OCI-LY7 (cell line): ENCODE data around the gene IRX2. TPM values are rescaled to one million over a fixed set of nuclear protein-coding genes. Genes with fewer than 3 reads are reported as not detected.

ENCODE experiments used
- BruUV-seq: library from RNA; stranded (reverse); fragments of 400-500 nt; replicated peaks from 2 replicates; lab custom pipeline; 2021; lab: Mats Ljungman, UMichigan
- CTCF ChIA-PET: fragments of 300-600 bp; sonication (Branson Sonifier 250); formaldehyde crosslinking; loops from one replicate; lab custom pipeline; 2022; ENCODE audit warnings: antibody characterized with exemption; ENCODE audit not compliant: unreplicated experiment; lab: Charles Lee
- POLR2A ChIA-PET: fragments of 300-600 bp; sonication (Branson Sonifier 250); formaldehyde crosslinking; loops from one replicate; lab custom pipeline; 2022; ENCODE audit warnings: antibody characterized with exemption; lab: Charles Lee
- DNase-seq: peaks from one replicate; pipeline ENCODE4 v3.0.0-alpha.2; 2015; ENCODE audit warnings: low spot score
- H2AFZ ChIP-seq: fragments of 200-600 bp; sonication (generic), shearing (Covaris generic); 2 replicates; pipeline ENCODE4 v1.6.1; 2014; ENCODE audit warnings: mild to moderate bottlenecking, antibody characterized with exemption, low read length, moderate library complexity
- H3K27ac ChIP-seq: fragments of 200-600 bp; sonication (generic); 2 replicates; pipeline ENCODE4 v1.5.1; 2014; ENCODE audit warnings: mixed run types, low read depth, mild to moderate bottlenecking, moderate library complexity, low read length, inconsistent platforms; ENCODE audit not compliant: poor library complexity, severe bottlenecking
- H3K36me3 ChIP-seq: fragments of 200-600 bp; sonication (generic); 2 replicates; pipeline ENCODE4 v1.6.1; 2014; ENCODE audit warnings: mild to moderate bottlenecking, antibody characterized with exemption, low read length, moderate library complexity, mixed read lengths; ENCODE audit not compliant: insufficient read depth
- H3K4me1 ChIP-seq: fragments of 200-600 bp; sonication (generic); 2 replicates; pipeline ENCODE4 v1.5.1; 2014; ENCODE audit warnings: mild to moderate bottlenecking, low read length; ENCODE audit not compliant: insufficient read depth, poor library complexity, severe bottlenecking
- H3K4me2 ChIP-seq: fragments of 200-600 bp; sonication (generic); 2 replicates; pipeline ENCODE4 v1.6.1; 2014; ENCODE audit warnings: mild to moderate bottlenecking, low read length
- H3K4me3 ChIP-seq: fragments of 200-600 bp; sonication (generic); 2 replicates; pipeline ENCODE4 v1.5.1; 2014; ENCODE audit warnings: mild to moderate bottlenecking, low read depth, low read length; ENCODE audit not compliant: poor library complexity, severe bottlenecking
- H3K79me2 ChIP-seq: fragments of 200-600 bp; sonication (generic); 2 replicates; pipeline ENCODE4 v1.6.1; 2016; ENCODE audit warnings: low read depth, mild to moderate bottlenecking, low read length, moderate library complexity, mixed read lengths; ENCODE audit not compliant: insufficient read depth
- H3K9me2 ChIP-seq: fragments of 200-600 bp; sonication (generic); 2 replicates; pipeline ENCODE4 v1.6.1; 2016; ENCODE audit warnings: mild to moderate bottlenecking, low read length, mixed read lengths; ENCODE audit not compliant: insufficient read depth
- H3K9me3 ChIP-seq: fragments of 200-600 bp; sonication (generic); 2 replicates; pipeline ENCODE4 v1.6.1; 2014; ENCODE audit warnings: mild to moderate bottlenecking, mixed run types, low read length, mixed read lengths
- H4K20me1 ChIP-seq: fragments of 200-600 bp; sonication (generic); 2 replicates; pipeline ENCODE4 v1.6.1; 2014; ENCODE audit warnings: mild to moderate bottlenecking, antibody characterized with exemption, low read length, moderate library complexity, mixed read lengths; ENCODE audit not compliant: insufficient read depth
- CTCF ChIP-seq: fragments of 200-600 bp; sonication (generic); conservative IDR thresholded peaks from 2 replicates; pipeline ENCODE4 v1.5.1; 2014; ENCODE audit warnings: mild to moderate bottlenecking, antibody characterized with exemption, low read length, moderate library complexity, mixed read lengths
- EZH2phosphoT487 ChIP-seq: fragments of 200-600 bp; sonication (generic); IDR thresholded peaks from 2 replicates; pipeline ENCODE4 v1.6.1; 2018; ENCODE audit warnings: low read depth, borderline replicate concordance, mild to moderate bottlenecking, mixed run types, antibody characterized with exemption, low read length, moderate library complexity, mixed read lengths
- intact Hi-C: fragments of 100-400 bp; cut with micrococcal nuclease; formaldehyde crosslinking; loops from one replicate; pipeline ENCODE4 v1.10.0; 2022; ENCODE audit not compliant: unreplicated experiment
- total RNA-seq, 2 experiments: library from RNA; depleted of rRNA in 1 of 2; stranded (reverse); fragments of >200 nt in 1 of 2; shearing (Covaris generic) in 1 of 2; gene quantifications; 2 replicates each; pipeline ENCODE4 v1.2.3, GENCODE V29; 2014 to 2022

The IRX2 gene
- total RNA-seq, 2 experiments from 2014 or later, result not detected

- POLR2A ChIA-PET, result no interaction called here
- TF ChIP-seq CTCF (no peak), EZH2phosphoT487 (no peak)
- CTCF ChIA-PET, result no interaction called here
These were observed 5.0 kb upstream of the IRX2 start for GRCh38 chr5:2756211-2757152.

GRCh38 chr5:2755681-2756171, 4.2 kb upstream of the IRX2 start:
- ChIA-PET CTCF (no interaction called here), POLR2A (no interaction called here)
- Histone ChIP-seq H3K9me3 (no peaks in the 10 kb centered on the region), H3K4me1 (no peaks in the 10 kb centered on the region), H3K79me2 (no peaks in the 10 kb centered on the region), H3K36me3 (no peaks in the 10 kb centered on the region), H3K4me3 (no peak overlapping the region), H3K27ac (no peak overlapping the region), H2AFZ (no peak overlapping the region), H3K9me2 (no peaks in the 10 kb centered on the region), H4K20me1 (no peaks in the 10 kb centered on the region), H3K4me2 (no peak overlapping the region)
- DNase-seq, result no peak
- intact Hi-C loops, result no loop called here
- BruUV-seq, result no TSS peak
- TF ChIP-seq EZH2phosphoT487, result no peak
- TF ChIP-seq CTCF, result no peak

More at GRCh38 chr5:2756211-2757152, 5.0 kb upstream of the IRX2 start:
- no peaks in the 10 kb centered on the region for H3K36me3 ChIP-seq
- H3K27ac ChIP-seq, result no peak overlapping the region
- intact Hi-C loops, result no loop called here
- no peaks in the 10 kb centered on the region for H3K9me3 ChIP-seq
- no peak for DNase-seq
- no TSS peak for BruUV-seq
- H3K4me2 ChIP-seq, result no peak overlapping the region
- H3K4me1 ChIP-seq, result no peaks in the 10 kb centered on the region
- no peaks in the 10 kb centered on the region for H4K20me1 ChIP-seq
- H2AFZ ChIP-seq, result no peak overlapping the region
- no peak overlapping the region for H3K4me3 ChIP-seq
- no peaks in the 10 kb centered on the region for H3K9me2 ChIP-seq
- no peaks in the 10 kb centered on the region for H3K79me2 ChIP-seq
